HG03280 (cell line): ENCODE data around the gene PLAA.

ENCODE experiments used
- ATAC-seq: cut with Tn5 transposase; IDR thresholded peaks from one replicate; pipeline ENCODE4 v1.9.1; 2021; ENCODE audit warnings: mild to moderate bottlenecking, moderate library complexity; ENCODE audit not compliant: unreplicated experiment

Gene PLAA

GRCh38 chr9:26946753-26947727, at the start of gene PLAA:
Gene PLAA (minus strand): TSS chr9:26947242. CDS start chr9:26947045, 197 bp downstream.
- ATAC-seq = peak; percentile 98

- no peak for ATAC-seq
These were observed 48.8 kb upstream of the PLAA start for GRCh38 chr9:26995810-26996209.

GRCh38 chr9:26983340-26983739, 36.3 kb upstream of the PLAA start:
- ATAC-seq = peak; percentile 79

GRCh38 chr9:26975728-26976707, 29.0 kb upstream of the PLAA start:
- ATAC-seq = no peak

- no peak for ATAC-seq
These were observed 27.9 kb upstream of the PLAA start for GRCh38 chr9:26974927-26975326.

GRCh38 chr9:26973989-26974388, 26.9 kb upstream of the PLAA start:
- no peak for ATAC-seq

GRCh38 chr9:26971721-26972120, 24.7 kb upstream of the PLAA start:
- no peak for ATAC-seq

GRCh38 chr9:26956860-26957233, 9.8 kb upstream of the PLAA start:
- peak; percentile 4 for ATAC-seq

- ATAC-seq = peak; percentile 99
These were observed 9.1 kb upstream of the PLAA start, which contains the start of gene IFT74 for GRCh38 chr9:26955921-26956859. Gene IFT74 (plus strand): TSS chr9:26956412. CDS start chr9:26961968, 5,556 bp downstream.

GRCh38 chr9:26955222-26955903, 8.3 kb upstream of the PLAA start:
- ATAC-seq = no peak

- ATAC-seq = no peak
These were observed 7.0 kb upstream of the PLAA start for GRCh38 chr9:26954050-26954508.

- ATAC-seq = no peak
These were observed 4.8 kb upstream of the PLAA start for GRCh38 chr9:26951794-26952193.

- no peak for ATAC-seq
These were observed 3.5 kb upstream of the PLAA start for GRCh38 chr9:26950521-26950920.

GRCh38 chr9:26949637-26950069, 2.6 kb upstream of the PLAA start:
- no peak for ATAC-seq

- no peak for ATAC-seq
These were observed 694 bp upstream of the PLAA start for GRCh38 chr9:26947736-26948135.

- ATAC-seq = no peak
These were observed 1.5 kb downstream of the PLAA start for GRCh38 chr9:26945591-26945990.

- ATAC-seq = no peak
These were observed 6.3 kb downstream of the PLAA start for GRCh38 chr9:26940779-26941178.

- no peak for ATAC-seq
These were observed 6.9 kb downstream of the PLAA start for GRCh38 chr9:26939955-26940711.
